ENCODE measurements around the gene NOS1. TPM values are rescaled to one million over a fixed set of nuclear protein-coding genes. Genes with fewer than 3 reads are reported as not detected.

The NOS1 gene
- polyA plus RNA-seq, 4 donors: under 0.01 to 0.79 (median 0.27) TPM; not detected in 1

DNA sequence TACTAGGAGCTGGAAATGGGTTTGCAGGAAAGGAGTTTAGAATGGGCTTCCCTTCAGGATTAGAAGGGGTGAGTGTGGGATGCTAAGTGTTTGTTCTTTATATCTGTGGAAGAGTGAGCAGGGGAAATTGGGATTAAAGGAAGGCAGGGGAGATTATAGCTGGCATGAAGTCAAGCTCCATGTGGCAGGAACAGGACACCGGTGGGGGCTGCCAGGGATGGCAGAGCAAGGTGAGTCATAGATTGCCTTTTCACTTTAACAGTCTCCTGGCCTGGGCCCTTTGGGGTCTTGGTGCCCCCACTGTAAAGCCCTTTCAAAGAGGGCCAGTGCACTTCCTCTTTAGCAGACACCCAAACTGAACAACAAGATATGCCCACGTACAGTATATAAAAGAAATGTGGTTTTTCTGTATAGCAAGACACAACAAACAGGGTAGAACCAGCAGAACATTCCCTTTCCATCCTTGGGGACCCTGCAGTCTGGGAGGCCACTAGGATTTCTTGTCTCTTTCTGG lies 148.1 kb downstream of the NOS1 start:
- FAIRE-seq (no peak), DNase-seq (no peak)
- Histone ChIP-seq H3K4me3 (ENCODE audit: low read depth in 1 of 3, low read length in 3 of 3) (no peak overlapping the region), H3K36me3 (ENCODE audit: control insufficient read depth in 3 of 3, insufficient read depth in 2 of 3, low read depth in 1 of 3, low read length in 3 of 3) (no peaks in the 10 kb centered on the region), H3K27me3 (ENCODE audit: control insufficient read depth in 3 of 3, insufficient read depth in 3 of 3, low read length in 3 of 3) (peaks cover 0 to 3% (median 2%) of the 10 kb centered on the region in 3 donors), H3K4me1 (ENCODE audit: control insufficient read depth in 3 of 3, insufficient read depth in 2 of 3, low read depth in 1 of 3, low read length in 2 of 3) (no peaks in the 10 kb centered on the region), H3K27ac (ENCODE audit: low read depth in 1 of 3, low read length in 2 of 3) (no peak overlapping the region), H3K9me3 (ENCODE audit: control insufficient read depth in 2 of 2, insufficient read depth in 1 of 2, low read depth in 1 of 2, low read length in 1 of 2) (no peaks in the 10 kb centered on the region)
- WGBS, 3 donors: 34 to 48% (median 44%) methylated on average over 2 of the region's 2 CpGs

DNA sequence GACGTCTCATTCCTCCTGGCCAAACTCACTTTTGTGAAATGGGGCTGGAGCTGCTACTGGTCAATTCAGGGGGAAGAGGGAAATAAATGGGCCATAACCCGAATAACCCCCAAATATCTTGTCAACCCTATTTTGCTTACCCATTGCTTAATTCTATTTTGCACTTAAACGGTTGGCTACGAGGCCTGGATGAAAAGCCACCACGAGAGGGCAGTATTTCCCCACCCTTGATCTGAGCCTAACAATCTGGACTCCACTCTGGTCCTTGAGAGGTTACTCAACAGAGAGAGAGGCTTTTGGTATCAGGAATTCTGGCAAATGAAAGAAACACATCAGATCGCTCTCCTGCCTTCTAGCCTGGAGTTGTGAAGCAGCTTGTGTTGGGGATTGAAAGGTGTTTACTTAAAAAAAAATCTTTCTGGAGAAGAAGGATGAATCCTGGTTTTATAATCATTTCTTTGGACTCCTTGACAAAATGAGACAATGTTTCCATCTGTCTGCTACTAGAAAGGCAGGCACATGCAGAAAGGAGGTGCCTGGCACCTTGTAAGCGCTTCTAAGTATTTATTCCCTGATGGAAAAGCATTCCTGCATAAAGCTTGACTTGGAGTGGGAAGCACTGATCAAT lies 148.7 kb downstream of the NOS1 start:
- DNase-seq: peak; percentile 55 to 67

DNA sequence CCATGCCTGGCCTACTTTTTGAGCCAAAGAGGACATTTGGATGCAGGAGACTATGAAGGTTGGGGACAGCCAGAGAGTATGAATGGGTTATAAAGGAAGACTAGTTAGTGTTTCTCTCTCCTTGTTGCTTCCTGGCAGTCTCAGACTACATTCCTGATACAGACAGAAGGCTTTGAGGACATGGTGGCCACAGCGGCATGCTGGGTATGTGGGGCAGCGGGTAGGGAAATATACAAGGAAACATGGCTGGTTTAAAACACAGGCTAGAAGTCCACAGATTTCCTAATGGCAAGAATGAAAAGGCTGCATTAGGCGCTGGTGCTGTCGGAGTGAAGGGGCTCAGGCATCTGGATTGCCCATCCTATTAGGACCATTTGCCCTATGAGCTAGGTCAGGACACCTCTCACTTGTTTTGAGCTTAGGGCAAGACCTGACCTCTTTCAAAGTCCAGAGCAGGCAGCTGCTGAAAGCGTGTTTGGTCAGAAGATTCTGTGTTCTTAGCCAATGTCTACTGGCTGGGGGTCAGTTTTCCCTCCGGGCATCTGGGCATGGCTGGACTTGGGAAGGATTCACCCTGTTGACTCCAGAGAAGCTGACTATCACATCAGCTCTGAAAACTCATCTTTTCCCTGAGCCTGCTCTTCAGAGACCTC lies 151.0 kb downstream of the NOS1 start:
- DNase-seq: no peak
- Histone ChIP-seq H3K4me1 (ENCODE audit: control insufficient read depth in 3 of 3, insufficient read depth in 2 of 3, low read depth in 1 of 3, low read length in 2 of 3) (no peaks in the 10 kb centered on the region), H3K36me3 (ENCODE audit: control insufficient read depth in 3 of 3, insufficient read depth in 2 of 3, low read depth in 1 of 3, low read length in 3 of 3) (no peaks in the 10 kb centered on the region), H3K4me3 (ENCODE audit: low read depth in 1 of 3, low read length in 3 of 3) (no peak overlapping the region), H3K27ac (ENCODE audit: low read depth in 1 of 3, low read length in 2 of 3) (no peak overlapping the region), H3K27me3 (ENCODE audit: control insufficient read depth in 3 of 3, insufficient read depth in 3 of 3, low read length in 3 of 3) (peaks cover 0 to 3% (median 2%) of the 10 kb centered on the region in 3 donors), H3K9me3 (ENCODE audit: control insufficient read depth in 2 of 2, insufficient read depth in 1 of 2, low read depth in 1 of 2, low read length in 1 of 2) (no peaks in the 10 kb centered on the region)
- FAIRE-seq: no peak
- WGBS, 3 donors: 79 to 90% (median 84%) methylated on average over 6 of the region's 6 CpGs

More for the DNA sequence above, 148.7 kb downstream of the NOS1 start:
- no peak for FAIRE-seq
- H3K27me3 ChIP-seq (ENCODE audit: control insufficient read depth in 3 of 3, insufficient read depth in 3 of 3, low read length in 3 of 3): peaks cover 0 to 3% (median 2%) of the 10 kb centered on the region in 3 donors
- no peak overlapping the region for H3K4me3 ChIP-seq (ENCODE audit: low read depth in 1 of 3, low read length in 3 of 3)
- H3K36me3 ChIP-seq (ENCODE audit: control insufficient read depth in 3 of 3, insufficient read depth in 2 of 3, low read depth in 1 of 3, low read length in 3 of 3): no peaks in the 10 kb centered on the region
- no peaks in the 10 kb centered on the region for H3K9me3 ChIP-seq (ENCODE audit: control insufficient read depth in 2 of 2, insufficient read depth in 1 of 2, low read depth in 1 of 2, low read length in 1 of 2)
- WGBS, 3 donors: 13 to 19% (median 15%) methylated on average over 7 of the region's 7 CpGs
- H3K27ac ChIP-seq (ENCODE audit: low read depth in 1 of 3, low read length in 2 of 3): no peak overlapping the region
- H3K4me1 ChIP-seq (ENCODE audit: control insufficient read depth in 3 of 3, insufficient read depth in 2 of 3, low read depth in 1 of 3, low read length in 2 of 3): no peaks in the 10 kb centered on the region

DNA sequence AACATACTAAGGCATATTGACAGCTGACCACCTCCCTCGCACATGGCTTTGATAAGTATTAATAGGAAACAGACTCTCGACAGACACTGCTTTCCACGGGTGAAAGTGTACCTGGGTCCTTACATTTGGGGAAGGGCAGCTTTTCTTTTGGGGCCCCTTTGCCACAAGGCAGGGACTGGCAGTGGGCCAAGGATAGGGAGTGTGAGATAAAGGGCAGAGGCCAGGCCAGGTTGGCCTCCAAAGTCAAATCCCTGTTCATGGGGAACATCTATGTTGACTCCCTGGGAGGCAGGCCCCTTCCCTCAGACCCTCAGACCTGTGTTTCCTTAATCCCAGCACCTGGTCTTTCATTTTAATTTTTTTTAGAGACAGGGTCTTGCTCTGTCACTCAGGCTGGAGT lies 151.8 kb downstream of the NOS1 start:
- Histone ChIP-seq H3K36me3 (ENCODE audit: control insufficient read depth in 3 of 3, insufficient read depth in 2 of 3, low read depth in 1 of 3, low read length in 3 of 3) (no peaks in the 10 kb centered on the region), H3K4me3 (ENCODE audit: low read depth in 1 of 3, low read length in 3 of 3) (no peak overlapping the region), H3K4me1 (ENCODE audit: control insufficient read depth in 3 of 3, insufficient read depth in 2 of 3, low read depth in 1 of 3, low read length in 2 of 3) (no peaks in the 10 kb centered on the region), H3K9me3 (ENCODE audit: control insufficient read depth in 2 of 2, insufficient read depth in 1 of 2, low read depth in 1 of 2, low read length in 1 of 2) (no peaks in the 10 kb centered on the region), H3K27me3 (ENCODE audit: control insufficient read depth in 3 of 3, insufficient read depth in 3 of 3, low read length in 3 of 3) (peaks cover 0 to 3% (median 2%) of the 10 kb centered on the region in 3 donors), H3K27ac (ENCODE audit: low read depth in 1 of 3, low read length in 2 of 3) (no peak overlapping the region)
- DNase-seq (no peak), FAIRE-seq (no peak)
- 58 to 69% (median 66%) methylated on average over 3 of the region's 3 CpGs for WGBS, 3 donors

DNA sequence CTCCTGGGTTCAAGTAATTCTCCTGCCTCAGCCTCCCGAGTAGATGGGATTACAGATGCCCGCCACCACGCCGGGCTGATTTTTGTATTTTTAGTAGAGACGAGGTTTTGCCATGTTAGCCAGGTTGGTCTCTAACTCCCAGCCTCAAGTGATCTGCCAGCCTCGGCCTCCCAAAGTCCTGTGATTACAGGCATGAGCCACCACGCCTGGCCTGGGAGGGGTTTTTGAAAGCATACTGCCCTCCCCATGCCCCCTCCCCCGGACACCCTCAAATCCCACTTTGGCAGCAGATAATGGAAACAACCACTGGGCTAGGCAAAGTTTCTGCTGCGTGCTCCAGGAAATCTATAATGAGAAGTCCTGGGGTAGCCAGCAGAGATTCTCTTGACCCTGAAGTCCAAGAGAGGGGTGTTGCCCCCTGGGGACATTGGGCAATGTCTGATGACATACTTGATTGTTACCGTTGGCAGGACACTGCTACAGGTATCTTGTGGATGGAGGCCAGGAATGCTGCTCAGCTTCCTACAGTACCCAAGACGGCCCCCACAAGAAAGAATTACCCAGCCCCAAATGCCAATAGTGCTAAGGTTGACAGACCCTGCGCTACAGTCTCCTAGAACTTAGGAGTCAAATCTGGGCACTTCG lies 152.5 kb downstream of the NOS1 start:
- 73 to 79% (median 74%) methylated on average over 13 of the region's 13 CpGs for WGBS, 3 donors
- no peaks in the 10 kb centered on the region for H3K9me3 ChIP-seq (ENCODE audit: control insufficient read depth in 2 of 2, insufficient read depth in 1 of 2, low read depth in 1 of 2, low read length in 1 of 2)
- no peak for FAIRE-seq

DNA sequence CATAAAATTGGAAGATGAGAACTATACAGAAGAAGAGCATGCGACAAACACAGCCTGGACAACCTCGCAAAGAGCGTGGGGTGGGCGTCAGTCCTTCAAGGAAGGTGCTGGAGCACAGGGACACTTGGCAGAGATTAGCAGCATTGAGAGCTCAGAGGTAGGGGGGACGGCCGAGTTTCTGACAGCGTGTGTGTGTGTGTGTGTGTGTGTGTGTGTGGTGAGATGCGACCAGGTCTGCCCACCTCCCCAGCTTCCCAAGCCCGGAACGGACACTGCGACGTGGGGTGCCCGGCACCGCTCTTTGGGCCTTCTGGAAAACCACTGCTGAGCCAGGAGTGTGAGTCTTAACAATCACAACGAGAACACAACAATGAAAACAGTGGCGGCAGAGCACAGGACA lies 153.2 kb downstream of the NOS1 start:
- peaks cover 0 to 3% (median 2%) of the 10 kb centered on the region in 3 donors for H3K27me3 ChIP-seq (ENCODE audit: control insufficient read depth in 3 of 3, insufficient read depth in 3 of 3, low read length in 3 of 3)
- no peaks in the 10 kb centered on the region for H3K4me1 ChIP-seq (ENCODE audit: control insufficient read depth in 3 of 3, insufficient read depth in 2 of 3, low read depth in 1 of 3, low read length in 2 of 3)
- 76 to 78% (median 78%) methylated on average over 16 of the region's 16 CpGs for WGBS, 3 donors
- H3K9me3 ChIP-seq (ENCODE audit: control insufficient read depth in 2 of 2, insufficient read depth in 1 of 2, low read depth in 1 of 2, low read length in 1 of 2): no peaks in the 10 kb centered on the region
- no peaks in the 10 kb centered on the region for H3K36me3 ChIP-seq (ENCODE audit: control insufficient read depth in 3 of 3, insufficient read depth in 2 of 3, low read depth in 1 of 3, low read length in 3 of 3)
- no peak overlapping the region for H3K4me3 ChIP-seq (ENCODE audit: low read depth in 1 of 3, low read length in 3 of 3)
- H3K27ac ChIP-seq (ENCODE audit: low read depth in 1 of 3, low read length in 2 of 3): no peak overlapping the region
- FAIRE-seq: no peak
- DNase-seq: no peak

More for the DNA sequence above, 152.5 kb downstream of the NOS1 start:
- H3K4me1 ChIP-seq (ENCODE audit: control insufficient read depth in 3 of 3, insufficient read depth in 2 of 3, low read depth in 1 of 3, low read length in 2 of 3): no peaks in the 10 kb centered on the region
- no peak for DNase-seq
- no peak overlapping the region for H3K4me3 ChIP-seq (ENCODE audit: low read depth in 1 of 3, low read length in 3 of 3)
- peaks cover 0 to 3% (median 2%) of the 10 kb centered on the region in 3 donors for H3K27me3 ChIP-seq (ENCODE audit: control insufficient read depth in 3 of 3, insufficient read depth in 3 of 3, low read length in 3 of 3)
- no peak overlapping the region for H3K27ac ChIP-seq (ENCODE audit: low read depth in 1 of 3, low read length in 2 of 3)
- H3K36me3 ChIP-seq (ENCODE audit: control insufficient read depth in 3 of 3, insufficient read depth in 2 of 3, low read depth in 1 of 3, low read length in 3 of 3): no peaks in the 10 kb centered on the region

DNA sequence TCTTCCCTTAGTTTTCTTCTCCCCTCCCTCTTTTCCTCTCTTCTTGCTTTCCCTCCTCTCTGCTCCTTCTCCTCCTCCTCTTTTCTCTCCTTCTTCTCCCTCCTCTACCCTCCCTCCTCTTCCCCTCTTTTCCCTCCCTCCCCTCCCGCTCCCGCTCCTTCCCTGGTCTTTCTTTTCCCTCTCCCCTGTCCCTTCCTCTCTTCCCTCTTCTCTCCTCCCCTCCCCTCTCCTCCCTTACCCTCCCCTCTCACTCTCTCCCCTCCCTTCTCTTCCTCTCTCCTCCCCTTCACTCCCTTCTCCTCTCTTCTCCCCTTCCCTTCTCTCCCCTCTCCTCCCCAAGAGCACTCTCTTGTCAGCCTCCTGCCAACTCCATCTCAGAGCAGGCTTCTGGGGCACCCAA lies 153.8 kb downstream of the NOS1 start:
- Histone ChIP-seq H3K4me3 (ENCODE audit: low read depth in 1 of 3, low read length in 3 of 3) (no peak overlapping the region), H3K36me3 (ENCODE audit: control insufficient read depth in 3 of 3, insufficient read depth in 2 of 3, low read depth in 1 of 3, low read length in 3 of 3) (no peaks in the 10 kb centered on the region), H3K27ac (ENCODE audit: low read depth in 1 of 3, low read length in 2 of 3) (no peak overlapping the region), H3K4me1 (ENCODE audit: control insufficient read depth in 3 of 3, insufficient read depth in 2 of 3, low read depth in 1 of 3, low read length in 2 of 3) (no peaks in the 10 kb centered on the region), H3K9me3 (ENCODE audit: control insufficient read depth in 2 of 2, insufficient read depth in 1 of 2, low read depth in 1 of 2, low read length in 1 of 2) (no peaks in the 10 kb centered on the region), H3K27me3 (ENCODE audit: control insufficient read depth in 3 of 3, insufficient read depth in 3 of 3, low read length in 3 of 3) (peaks cover 0 to 2% (median 0%) of the 10 kb centered on the region in 3 donors)
- no peak for FAIRE-seq
- no peak for DNase-seq
- WGBS, 3 donors: 47 to 63% (median 49%) methylated on average over 2 of the region's 2 CpGs

DNA sequence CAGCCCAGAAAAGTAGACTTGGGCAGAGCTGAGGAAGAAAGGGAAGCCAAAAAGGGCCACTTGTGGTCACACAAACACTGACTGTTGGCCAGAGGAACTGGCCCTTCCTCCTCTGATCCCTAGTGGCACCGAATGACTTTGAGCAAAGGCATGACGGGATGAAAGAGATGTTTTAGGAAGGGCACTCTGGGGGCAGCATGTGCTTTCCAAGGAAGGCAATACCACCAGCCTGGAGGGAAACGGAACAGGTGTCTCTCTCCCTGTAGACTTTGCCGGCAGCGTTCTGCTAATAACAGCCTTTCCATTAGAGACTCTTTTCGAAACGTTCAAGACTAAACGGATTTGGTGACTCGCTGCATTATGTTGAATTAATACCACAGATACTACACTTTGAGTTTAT lies 158.9 kb downstream of the NOS1 start:
- no peak for FAIRE-seq
- no peak for DNase-seq
- peaks cover 0 to 4% of the 10 kb centered on the region in 2 donors for H3K9me3 ChIP-seq (ENCODE audit: control insufficient read depth in 2 of 2, insufficient read depth in 1 of 2, low read depth in 1 of 2, low read length in 1 of 2)
- no peak overlapping the region for H3K27ac ChIP-seq (ENCODE audit: low read depth in 1 of 3, low read length in 2 of 3)
- no peak overlapping the region for H3K4me3 ChIP-seq (ENCODE audit: low read depth in 1 of 3, low read length in 3 of 3)
- H3K27me3 ChIP-seq (ENCODE audit: control insufficient read depth in 3 of 3, insufficient read depth in 3 of 3, low read length in 3 of 3): peaks cover 0 to 2% (median 0%) of the 10 kb centered on the region in 3 donors
- no peaks in the 10 kb centered on the region for H3K4me1 ChIP-seq (ENCODE audit: control insufficient read depth in 3 of 3, insufficient read depth in 2 of 3, low read depth in 1 of 3, low read length in 2 of 3)
- WGBS, 3 donors: 80 to 87% (median 86%) methylated on average over 8 to 9 of the region's 9 CpGs
- no peaks in the 10 kb centered on the region for H3K36me3 ChIP-seq (ENCODE audit: control insufficient read depth in 3 of 3, insufficient read depth in 2 of 3, low read depth in 1 of 3, low read length in 3 of 3)
